HCT116 (cell line): ENCODE results near the gene RAP1GAP2.

Experiments used
- CTCF ChIP-seq, 3 experiments: fragments of 200-600 bp in 1 of 3; sonication (generic) in 1 of 3; IDR thresholded peaks in 2 of 3; conservative IDR thresholded peaks in 1 of 3; 2 replicates each; pipeline ENCODE4 v1.5.1; 2012 to 2017; ENCODE audit warnings: low read depth in 2 of 3, low read length in 2 of 3, antibody characterized with exemption in 1 of 3, borderline replicate concordance in 1 of 3, control low read depth in 1 of 3, mild to moderate bottlenecking in 1 of 3, mixed read lengths in 1 of 3, mixed run types in 1 of 3, moderate library complexity in 1 of 3; ENCODE audit not compliant: insufficient read depth in 1 of 3
- EZH2phosphoT487 ChIP-seq: fragments of 200-600 bp; IDR thresholded peaks from 2 replicates; pipeline ENCODE4 v1.6.1; 2018; ENCODE audit warnings: antibody characterized with exemption, borderline replicate concordance
- FOSL1 ChIP-seq: IDR thresholded peaks from 2 replicates; pipeline ENCODE4 v1.6.1; 2012; ENCODE audit warnings: low read depth
- JUND ChIP-seq: IDR thresholded peaks from 2 replicates; pipeline ENCODE4 v1.6.1; 2012
- POLR2A ChIP-seq: IDR thresholded peaks from 2 replicates; pipeline ENCODE4 v1.7.0; 2011; ENCODE audit warnings: borderline replicate concordance; ENCODE audit not compliant: insufficient read depth, insufficient read length; ENCODE audit errors: extremely low read depth
- POLR2AphosphoS5 ChIP-seq: IDR thresholded peaks from 2 replicates; pipeline ENCODE4 v1.6.1; 2011; ENCODE audit warnings: mild to moderate bottlenecking, low read depth, low read length, moderate library complexity
- YY1 ChIP-seq: IDR thresholded peaks from 2 replicates; pipeline ENCODE4 v1.6.1; 2011; ENCODE audit warnings: low read length, low read depth, moderate library complexity, mild to moderate bottlenecking; ENCODE audit not compliant: insufficient replicate concordance; ENCODE audit errors: extremely low read depth
- ZNF274 ChIP-seq: fragments of 200-500 bp; sonication (Bioruptor generic); IDR thresholded peaks from 2 replicates; pipeline ENCODE4 v1.6.1; 2014; ENCODE audit warnings: mild to moderate bottlenecking, low read depth, low read length, inconsistent platforms
- TF ChIP-seq, protein P1 (sequence below): IDR thresholded peaks from 2 replicates; pipeline ENCODE4 v1.6.1; 2012

GRCh38 chr17:2755891-2756724 lies 40.1 kb upstream of the RAP1GAP2 start:
- TF ChIP-seq POLR2AphosphoS5, result no peak
- no peak for TF ChIP-seq CTCF (IDR thresholded peaks at IDR 0.05 in 2 of 3, conservative IDR thresholded peaks at IDR 0.05 in 1 of 3; ENCODE audit: borderline replicate concordance in 1 of 3, insufficient read depth in 1 of 3, low read depth in 2 of 3, low read length in 2 of 3)
- no peak for TF ChIP-seq POLR2A
- TF ChIP-seq YY1, result no peak
- no peak for TF ChIP-seq EZH2phosphoT487
- TF ChIP-seq ZNF274, result no peak
- TF ChIP-seq FOSL1, result no peak
- TF ChIP-seq JUND, result no peak
- TF ChIP-seq, protein P1, sequence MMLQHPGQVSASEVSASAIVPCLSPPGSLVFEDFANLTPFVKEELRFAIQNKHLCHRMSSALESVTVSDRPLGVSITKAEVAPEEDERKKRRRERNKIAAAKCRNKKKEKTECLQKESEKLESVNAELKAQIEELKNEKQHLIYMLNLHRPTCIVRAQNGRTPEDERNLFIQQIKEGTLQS, result no peak
